ENCODE measurements around the gene DMD.
"Not testable (repeated sequence)": the region's sequence is repeated elsewhere in the genome, so short reads cannot be mapped to it uniquely, and the experiment has no call there.

The DMD gene

GRCh38 chrX:32745323-32745722, 466.0 kb downstream of the DMD start:
- DNase-seq, result no peak
- Histone ChIP-seq H3K4me1 (ENCODE audit: control insufficient read depth, insufficient read depth, low read length, poor library complexity, severe bottlenecking) (no peaks in the 10 kb centered on the region), H3K9me3 (ENCODE audit: control insufficient read depth, low read length) (no peaks in the 10 kb centered on the region), H3K27me3 (replicated peaks; ENCODE audit: control insufficient read depth, insufficient read depth, low read length, poor library complexity, severe bottlenecking) (no peaks in the 10 kb centered on the region), H3K4me3 (ENCODE audit: insufficient read depth, low read depth, low read length, poor library complexity, severe bottlenecking) (no peak overlapping the region), H3K36me3 (ENCODE audit: control insufficient read depth, insufficient read depth, low read length) (no peaks in the 10 kb centered on the region), H3K27ac (ENCODE audit: insufficient read depth, low read length, poor library complexity, severe bottlenecking) (no peak overlapping the region)

- no peaks in the 10 kb centered on the region for H3K9me3 ChIP-seq (ENCODE audit: control insufficient read depth, low read length)
These were observed 466.4 kb downstream of the DMD start for GRCh38 chrX:32744921-32745320.

GRCh38 chrX:32741910-32742309, 469.4 kb downstream of the DMD start:
- DNase-seq, result no peak
- Histone ChIP-seq H3K36me3 (ENCODE audit: control insufficient read depth, insufficient read depth, low read length) (no peaks in the 10 kb centered on the region), H3K27ac (ENCODE audit: insufficient read depth, low read length, poor library complexity, severe bottlenecking) (no peak overlapping the region), H3K9me3 (ENCODE audit: control insufficient read depth, low read length) (no peaks in the 10 kb centered on the region), H3K4me1 (ENCODE audit: control insufficient read depth, insufficient read depth, low read length, poor library complexity, severe bottlenecking) (no peaks in the 10 kb centered on the region), H3K4me3 (ENCODE audit: insufficient read depth, low read depth, low read length, poor library complexity, severe bottlenecking) (no peak overlapping the region), H3K27me3 (replicated peaks; ENCODE audit: control insufficient read depth, insufficient read depth, low read length, poor library complexity, severe bottlenecking) (no peaks in the 10 kb centered on the region)

More at GRCh38 chrX:32744921-32745320, 466.4 kb downstream of the DMD start:
- H3K4me3 ChIP-seq (ENCODE audit: insufficient read depth, low read depth, low read length, poor library complexity, severe bottlenecking), result no peak overlapping the region
- no peak overlapping the region for H3K27ac ChIP-seq (ENCODE audit: insufficient read depth, low read length, poor library complexity, severe bottlenecking)
- no peak for DNase-seq
- no peaks in the 10 kb centered on the region for H3K27me3 ChIP-seq (replicated peaks; ENCODE audit: control insufficient read depth, insufficient read depth, low read length, poor library complexity, severe bottlenecking)
- H3K4me1 ChIP-seq (ENCODE audit: control insufficient read depth, insufficient read depth, low read length, poor library complexity, severe bottlenecking), result no peaks in the 10 kb centered on the region
- H3K36me3 ChIP-seq (ENCODE audit: control insufficient read depth, insufficient read depth, low read length), result no peaks in the 10 kb centered on the region

- Histone ChIP-seq H3K9me3 (ENCODE audit: control insufficient read depth, low read length) (no peaks in the 10 kb centered on the region), H3K27me3 (replicated peaks; ENCODE audit: control insufficient read depth, insufficient read depth, low read length, poor library complexity, severe bottlenecking) (no peaks in the 10 kb centered on the region), H3K27ac (ENCODE audit: insufficient read depth, low read length, poor library complexity, severe bottlenecking) (no peak overlapping the region), H3K4me3 (ENCODE audit: insufficient read depth, low read depth, low read length, poor library complexity, severe bottlenecking) (no peak overlapping the region), H3K36me3 (ENCODE audit: control insufficient read depth, insufficient read depth, low read length) (no peaks in the 10 kb centered on the region), H3K4me1 (ENCODE audit: control insufficient read depth, insufficient read depth, low read length, poor library complexity, severe bottlenecking) (no peaks in the 10 kb centered on the region)
- DNase-seq, result no peak
These were observed 502.8 kb downstream of the DMD start for GRCh38 chrX:32708542-32708941.

GRCh38 chrX:32705385-32705784, 506.0 kb downstream of the DMD start:
- H3K36me3 ChIP-seq (ENCODE audit: control insufficient read depth, insufficient read depth, low read length); H3K9me3 ChIP-seq (ENCODE audit: control insufficient read depth, low read length); H3K27ac ChIP-seq (ENCODE audit: insufficient read depth, low read length, poor library complexity, severe bottlenecking); H3K4me1 ChIP-seq (ENCODE audit: control insufficient read depth, insufficient read depth, low read length, poor library complexity, severe bottlenecking); DNase-seq; H3K4me3 ChIP-seq (ENCODE audit: insufficient read depth, low read depth, low read length, poor library complexity, severe bottlenecking); H3K27me3 ChIP-seq (replicated peaks; ENCODE audit: control insufficient read depth, insufficient read depth, low read length, poor library complexity, severe bottlenecking): not testable (repeated sequence)

GRCh38 chrX:32687379-32687778, 524.0 kb downstream of the DMD start:
- H3K4me3 ChIP-seq (ENCODE audit: insufficient read depth, low read depth, low read length, poor library complexity, severe bottlenecking), result no peak overlapping the region
- DNase-seq, result no peak
- H3K36me3 ChIP-seq (ENCODE audit: control insufficient read depth, insufficient read depth, low read length), result no peaks in the 10 kb centered on the region

GRCh38 chrX:32678487-32678886, 532.9 kb downstream of the DMD start:
- no peak overlapping the region for H3K4me3 ChIP-seq (ENCODE audit: insufficient read depth, low read depth, low read length, poor library complexity, severe bottlenecking)
- no peaks in the 10 kb centered on the region for H3K4me1 ChIP-seq (ENCODE audit: control insufficient read depth, insufficient read depth, low read length, poor library complexity, severe bottlenecking)
- no peak overlapping the region for H3K27ac ChIP-seq (ENCODE audit: insufficient read depth, low read length, poor library complexity, severe bottlenecking)
- no peaks in the 10 kb centered on the region for H3K36me3 ChIP-seq (ENCODE audit: control insufficient read depth, insufficient read depth, low read length)
- H3K9me3 ChIP-seq (ENCODE audit: control insufficient read depth, low read length), result no peaks in the 10 kb centered on the region
- no peak for DNase-seq
- H3K27me3 ChIP-seq (replicated peaks; ENCODE audit: control insufficient read depth, insufficient read depth, low read length, poor library complexity, severe bottlenecking), result no peaks in the 10 kb centered on the region

More at GRCh38 chrX:32687379-32687778, 524.0 kb downstream of the DMD start:
- Histone ChIP-seq H3K9me3 (ENCODE audit: control insufficient read depth, low read length) (no peaks in the 10 kb centered on the region), H3K4me1 (ENCODE audit: control insufficient read depth, insufficient read depth, low read length, poor library complexity, severe bottlenecking) (no peaks in the 10 kb centered on the region), H3K27ac (ENCODE audit: insufficient read depth, low read length, poor library complexity, severe bottlenecking) (no peak overlapping the region), H3K27me3 (replicated peaks; ENCODE audit: control insufficient read depth, insufficient read depth, low read length, poor library complexity, severe bottlenecking) (no peaks in the 10 kb centered on the region)

- Histone ChIP-seq H3K4me1 (ENCODE audit: control insufficient read depth, insufficient read depth, low read length, poor library complexity, severe bottlenecking) (no peaks in the 10 kb centered on the region), H3K4me3 (ENCODE audit: insufficient read depth, low read depth, low read length, poor library complexity, severe bottlenecking) (no peak overlapping the region), H3K27me3 (replicated peaks; ENCODE audit: control insufficient read depth, insufficient read depth, low read length, poor library complexity, severe bottlenecking) (no peaks in the 10 kb centered on the region), H3K27ac (ENCODE audit: insufficient read depth, low read length, poor library complexity, severe bottlenecking) (no peak overlapping the region), H3K9me3 (ENCODE audit: control insufficient read depth, low read length) (no peaks in the 10 kb centered on the region), H3K36me3 (ENCODE audit: control insufficient read depth, insufficient read depth, low read length) (no peaks in the 10 kb centered on the region)
- no peak for DNase-seq
These were observed 538.2 kb downstream of the DMD start for GRCh38 chrX:32673193-32673592.

GRCh38 chrX:32662516-32662915, 548.8 kb downstream of the DMD start:
- DNase-seq, result no peak
- H3K27ac ChIP-seq (ENCODE audit: insufficient read depth, low read length, poor library complexity, severe bottlenecking), result no peak overlapping the region
- no peak overlapping the region for H3K4me3 ChIP-seq (ENCODE audit: insufficient read depth, low read depth, low read length, poor library complexity, severe bottlenecking)
- H3K4me1 ChIP-seq (ENCODE audit: control insufficient read depth, insufficient read depth, low read length, poor library complexity, severe bottlenecking), result no peaks in the 10 kb centered on the region
- no peaks in the 10 kb centered on the region for H3K27me3 ChIP-seq (replicated peaks; ENCODE audit: control insufficient read depth, insufficient read depth, low read length, poor library complexity, severe bottlenecking)
- H3K9me3 ChIP-seq (ENCODE audit: control insufficient read depth, low read length), result no peaks in the 10 kb centered on the region
- H3K36me3 ChIP-seq (ENCODE audit: control insufficient read depth, insufficient read depth, low read length), result no peaks in the 10 kb centered on the region

GRCh38 chrX:32644476-32645245, 566.7 kb downstream of the DMD start:
- H3K36me3 ChIP-seq (ENCODE audit: control insufficient read depth, insufficient read depth, low read length), result no peaks in the 10 kb centered on the region
- no peak for DNase-seq
- H3K4me3 ChIP-seq (ENCODE audit: insufficient read depth, low read depth, low read length, poor library complexity, severe bottlenecking), result no peak overlapping the region
- no peaks in the 10 kb centered on the region for H3K27me3 ChIP-seq (replicated peaks; ENCODE audit: control insufficient read depth, insufficient read depth, low read length, poor library complexity, severe bottlenecking)
- H3K27ac ChIP-seq (ENCODE audit: insufficient read depth, low read length, poor library complexity, severe bottlenecking), result no peak overlapping the region
- no peaks in the 10 kb centered on the region for H3K4me1 ChIP-seq (ENCODE audit: control insufficient read depth, insufficient read depth, low read length, poor library complexity, severe bottlenecking)
- no peaks in the 10 kb centered on the region for H3K9me3 ChIP-seq (ENCODE audit: control insufficient read depth, low read length)
